GM12878 (cell line): ENCODE data around the gene MPRIP. TPM values are rescaled to one million over a fixed set of nuclear protein-coding genes. Genes with fewer than 3 reads are reported as not detected.

ENCODE experiments used
- CEBPZ ChIP-seq: fragments of 150-350 bp; IDR thresholded peaks from 2 replicates; pipeline ENCODE4 v1.6.1; 2016; ENCODE audit warnings: low read depth, low read length
- CHD4 ChIP-seq: fragments of 200-600 bp; sonication (generic); IDR thresholded peaks from 2 replicates; pipeline ENCODE4 v1.6.1; 2016; ENCODE audit warnings: mild to moderate bottlenecking
- HDAC6 ChIP-seq: fragments of 200-600 bp; sonication (generic); IDR thresholded peaks from one replicate; pipeline ENCODE4 v1.8.0; 2017; ENCODE audit warnings: antibody characterized with exemption; ENCODE audit not compliant: unreplicated experiment
- KAT2A ChIP-seq: conservative IDR thresholded peaks from 2 replicates; pipeline ENCODE4 v1.6.1; 2011; ENCODE audit warnings: low read depth, low read length; ENCODE audit not compliant: control insufficient read depth
- NKRF ChIP-seq: fragments of 450-650 bp; conservative IDR thresholded peaks from 2 replicates; pipeline ENCODE4 v1.6.1; 2017; ENCODE audit warnings: mild to moderate bottlenecking, moderate library complexity
- PKNOX1 ChIP-seq: fragments of 450-650 bp; IDR thresholded peaks from 2 replicates; pipeline ENCODE4 v1.6.1; 2016; ENCODE audit warnings: mild to moderate bottlenecking
- polyA plus RNA-seq, 11 experiments: library from polyadenylated mRNA; depleted of rRNA in 4 of 11; unstranded in 6 of 11; stranded (reverse) in 5 of 11; fragments of >200 nt; fragmentation: Nextera tagmentation in 4 of 11; fragmentation: Illumina TruSeq in 1 of 11; extraction: Ambion mirVana in 4 of 11; extraction: Trizol in 1 of 11; gene quantifications; 1 replicate in 1 of 11; 2 replicates in 10 of 11; pipeline versions ENCODE4 v1.2.1 to v1.2.3, GENCODE V29; 2011 to 2016; ENCODE audit warnings: inconsistent platforms in 2 of 11, missing spikeins in 2 of 11, low read depth in 1 of 11
- total RNA-seq, 4 experiments: library from RNA; depleted of rRNA in 3 of 4; stranded (reverse); fragments of >200 nt in 3 of 4; fragmentation: Illumina TruSeq in 1 of 4; extraction: Trizol in 1 of 4; gene quantifications; 2 replicates each; pipeline versions ENCODE4 v1.2.1 to v1.2.3, GENCODE V29; 2013 to 2021

MPRIP gene
- total and polyA plus RNA-seq, 10 of the 15 experiments (the other 5 are each of a cell fraction or from before 2014, with no cell fraction given) = 16.5 to 168 (median 71.7) TPM

DNA sequence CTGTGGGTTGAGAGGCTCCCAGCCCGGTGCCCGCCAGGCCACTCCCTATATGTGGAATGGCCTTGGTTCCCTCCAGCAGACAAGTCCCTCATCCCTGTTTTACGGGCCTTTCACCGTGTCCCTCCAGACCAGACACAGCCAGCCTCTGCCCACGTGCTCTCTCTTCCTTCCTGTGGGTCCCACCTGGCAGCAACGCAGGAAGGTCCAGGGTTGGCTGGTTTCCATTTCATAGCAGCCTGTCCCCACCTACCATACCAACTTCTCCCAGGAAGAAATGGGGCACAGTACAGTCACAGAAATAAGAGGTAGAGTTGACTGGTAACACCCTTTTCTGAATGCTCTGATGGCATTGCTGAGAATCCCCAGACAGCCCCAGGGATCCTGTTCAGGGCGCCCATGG lies 128.9 kb downstream of the MPRIP start (continued):
- TF ChIP-seq CEBPZ = no peak
- TF ChIP-seq KAT2A = no peak
- no peak for TF ChIP-seq NKRF
- TF ChIP-seq PKNOX1 = no peak
- no peak for TF ChIP-seq CHD4
- no peak for TF ChIP-seq HDAC6
